ENCODE measurements around the gene PDS5B. TPM values are rescaled to one million over a fixed set of nuclear protein-coding genes. Genes with fewer than 3 reads are reported as not detected.
"Not testable (repeated sequence)": the region's sequence is repeated elsewhere in the genome, so short reads cannot be mapped to it uniquely, and the experiment has no call there.

The PDS5B gene
- total RNA-seq, 1 experiment from 2014 or later, result 95.5 TPM

GRCh38 chr13:32555613-32556012 is 30.6 kb upstream of the PDS5B start:
- no peak overlapping the region for H3K27ac ChIP-seq (ENCODE audit: low read depth, low read length, poor library complexity, severe bottlenecking)
- H3K9me3 ChIP-seq (ENCODE audit: low read depth, low read length, poor library complexity, severe bottlenecking), result no peaks in the 10 kb centered on the region
- ChIA-PET POLR2A (ENCODE audit: low non-redundant PET) (no interaction called here), CTCF (no interaction called here)
- no TSS peak for BruUV-seq (replicated peaks)
- no peak for DNase-seq (ENCODE audit: low spot score)
- TF ChIP-seq CTCF (conservative IDR thresholded peaks at IDR 0.05; ENCODE audit: low read depth, low read length) (no peak), EZH2 (IDR thresholded peaks at IDR 0.05; ENCODE audit: borderline replicate concordance, low read depth, low read length, poor library complexity, severe bottlenecking) (no peak)
- no peaks in the 10 kb centered on the region for H3K27me3 ChIP-seq (replicated peaks; ENCODE audit: insufficient read depth, low read depth, low read length, poor library complexity)
- no peak overlapping the region for H3K4me3 ChIP-seq (ENCODE audit: low read depth, low read length, poor library complexity, severe bottlenecking)
- intact Hi-C loops (cut with micrococcal nuclease; ENCODE audit: unreplicated experiment), result no loop called here
- no peaks in the 10 kb centered on the region for H3K36me3 ChIP-seq (ENCODE audit: insufficient read depth, low read length, poor library complexity, severe bottlenecking)
- no peaks in the 10 kb centered on the region for H3K4me1 ChIP-seq (ENCODE audit: insufficient read depth, low read length, poor library complexity, severe bottlenecking)

GRCh38 chr13:32560842-32561241 is 25.4 kb upstream of the PDS5B start:
- intact Hi-C loops (cut with micrococcal nuclease; ENCODE audit: unreplicated experiment); POLR2A ChIA-PET (ENCODE audit: low non-redundant PET); BruUV-seq (replicated peaks): not testable (repeated sequence)

GRCh38 chr13:32575687-32576086 is 10.6 kb upstream of the PDS5B start:
- H3K36me3 ChIP-seq (ENCODE audit: insufficient read depth, low read length, poor library complexity, severe bottlenecking); DNase-seq (ENCODE audit: low spot score); H3K4me1 ChIP-seq (ENCODE audit: insufficient read depth, low read length, poor library complexity, severe bottlenecking); H3K27ac ChIP-seq (ENCODE audit: low read depth, low read length, poor library complexity, severe bottlenecking); intact Hi-C loops (cut with micrococcal nuclease; ENCODE audit: unreplicated experiment); POLR2A ChIA-PET (ENCODE audit: low non-redundant PET); H3K4me3 ChIP-seq (ENCODE audit: low read depth, low read length, poor library complexity, severe bottlenecking); CTCF ChIA-PET; H3K9me3 ChIP-seq (ENCODE audit: low read depth, low read length, poor library complexity, severe bottlenecking); BruUV-seq (replicated peaks); H3K27me3 ChIP-seq (replicated peaks; ENCODE audit: insufficient read depth, low read depth, low read length, poor library complexity): not testable (repeated sequence)

More at GRCh38 chr13:32560842-32561241, 25.4 kb upstream of the PDS5B start:
- H3K36me3 ChIP-seq (ENCODE audit: insufficient read depth, low read length, poor library complexity, severe bottlenecking); H3K4me1 ChIP-seq (ENCODE audit: insufficient read depth, low read length, poor library complexity, severe bottlenecking); H3K4me3 ChIP-seq (ENCODE audit: low read depth, low read length, poor library complexity, severe bottlenecking); H3K27ac ChIP-seq (ENCODE audit: low read depth, low read length, poor library complexity, severe bottlenecking); DNase-seq (ENCODE audit: low spot score); H3K27me3 ChIP-seq (replicated peaks; ENCODE audit: insufficient read depth, low read depth, low read length, poor library complexity); H3K9me3 ChIP-seq (ENCODE audit: low read depth, low read length, poor library complexity, severe bottlenecking); CTCF ChIA-PET: not testable (repeated sequence)

GRCh38 chr13:32577032-32577431 is 9.2 kb upstream of the PDS5B start:
- no TSS peak for BruUV-seq (replicated peaks)
- POLR2A ChIA-PET (ENCODE audit: low non-redundant PET), result no interaction called here

More at GRCh38 chr13:32577032-32577431, 9.2 kb upstream of the PDS5B start:
- TF ChIP-seq EZH2 (IDR thresholded peaks at IDR 0.05; ENCODE audit: borderline replicate concordance, low read depth, low read length, poor library complexity, severe bottlenecking) (no peak), CTCF (conservative IDR thresholded peaks at IDR 0.05; ENCODE audit: low read depth, low read length) (no peak)
- DNase-seq (ENCODE audit: low spot score), result no peak
- Histone ChIP-seq H3K4me3 (ENCODE audit: low read depth, low read length, poor library complexity, severe bottlenecking) (no peak overlapping the region), H3K4me1 (ENCODE audit: insufficient read depth, low read length, poor library complexity, severe bottlenecking) (no peaks in the 10 kb centered on the region), H3K9me3 (ENCODE audit: low read depth, low read length, poor library complexity, severe bottlenecking) (peaks cover 6% of the 10 kb centered on the region), H3K36me3 (ENCODE audit: insufficient read depth, low read length, poor library complexity, severe bottlenecking) (no peaks in the 10 kb centered on the region), H3K27me3 (replicated peaks; ENCODE audit: insufficient read depth, low read depth, low read length, poor library complexity) (no peaks in the 10 kb centered on the region), H3K27ac (ENCODE audit: low read depth, low read length, poor library complexity, severe bottlenecking) (no peak overlapping the region)
- intact Hi-C loops (cut with micrococcal nuclease; ENCODE audit: unreplicated experiment), result no loop called here
- CTCF ChIA-PET, result no interaction called here
